GM12878 (cell line): Measurements from ENCODE around the gene WAS. TPM values are rescaled to one million over a fixed set of nuclear protein-coding genes. Genes with fewer than 3 reads are reported as not detected.

Experiments used
- ATAC-seq: fragments of 200-7000 bp; cut with Tn5 transposase; 3 replicates; pipeline ENCODE4 v1.9.1; 2020; ENCODE audit warnings: mild to moderate bottlenecking, moderate library complexity
- BruUV-seq: library from RNA; stranded (reverse); fragments of 400-500 nt; replicated peaks from 2 replicates; lab custom pipeline; 2021; lab: Mats Ljungman, UMichigan
- CTCF ChIA-PET: fragments of 300-600 bp; sonication (Branson Sonifier 250); formaldehyde crosslinking; extraction: SDS; loops from one replicate; lab custom pipeline; 2021; ENCODE audit warnings: inconsistent platforms; lab: Yijun Ruan, JAX
- POLR2A ChIA-PET: fragments of 350-600 bp; formaldehyde crosslinking; extraction: SDS; loops from one replicate; lab custom pipeline; 2021; ENCODE audit warnings: inconsistent platforms; lab: Charles Lee
- RAD21 ChIA-PET: fragments of 300-600 bp; sonication (Branson Sonifier 250); formaldehyde crosslinking; loops from one replicate; lab custom pipeline; 2023; ENCODE audit warnings: antibody characterized with exemption; ENCODE audit not compliant: unreplicated experiment; lab: Charles Lee
- SMC1A ChIA-PET: fragments of 300-600 bp; sonication (Branson Sonifier 250); formaldehyde crosslinking; loops from one replicate; lab custom pipeline; 2023; ENCODE audit not compliant: unreplicated experiment, uncharacterized antibody; lab: Charles Lee
- DNase-seq: peaks from one replicate; pipeline ENCODE4 v3.0.0-alpha.2; 2011; ENCODE audit warnings: low read depth, low spot score
- FAIRE-seq: peaks from 3 replicates; lab custom pipeline; 2011; peaks lifted over from hg19 to GRCh38; lab: Jason Lieb, UNC
- H2AFZ ChIP-seq: 2 replicates; pipeline ENCODE4 v1.6.0; 2011; ENCODE audit warnings: low read depth, low read length, control low read depth; ENCODE audit not compliant: control insufficient read depth
- H3K27ac ChIP-seq: 2 replicates; pipeline ENCODE4 v1.5.1; 2011; ENCODE audit warnings: control low read depth; ENCODE audit not compliant: control insufficient read depth, insufficient read depth
- H3K27me3 ChIP-seq, 2 experiments: replicated peaks in 1 of 2; 2 replicates each; pipeline versions ENCODE4 v1.6.0 to v1.6.1; 2011; ENCODE audit warnings: low read length in 1 of 2; ENCODE audit not compliant: control insufficient read depth in 2 of 2, insufficient read depth in 2 of 2
- H3K36me3 ChIP-seq, 2 experiments: 2 replicates each; pipeline ENCODE4 v1.5.1; 2011; ENCODE audit warnings: low read length in 1 of 2; ENCODE audit not compliant: control insufficient read depth in 2 of 2, insufficient read depth in 2 of 2
- H3K4me1 ChIP-seq: 2 replicates; pipeline ENCODE4 v1.6.1; 2011; ENCODE audit warnings: mild to moderate bottlenecking, low read length, moderate library complexity, mixed read lengths; ENCODE audit not compliant: control insufficient read depth, insufficient read depth
- H3K4me2 ChIP-seq: 2 replicates; pipeline ENCODE4 v1.6.0; 2011; ENCODE audit warnings: control low read depth; ENCODE audit not compliant: control insufficient read depth, insufficient read depth
- H3K4me3 ChIP-seq: fragments of 200-600 bp; sonication (generic); 2 replicates; pipeline ENCODE4 v1.5.1; 2016
- H3K79me2 ChIP-seq: 2 replicates; pipeline ENCODE4 v1.6.0; 2011; ENCODE audit warnings: low read length; ENCODE audit not compliant: control insufficient read depth, insufficient read depth
- H3K9ac ChIP-seq: 2 replicates; pipeline ENCODE4 v1.8.0; 2011; ENCODE audit warnings: low read length, control low read depth, mixed read lengths; ENCODE audit not compliant: control insufficient read depth, insufficient read depth
- H3K9me3 ChIP-seq: replicated peaks from 3 replicates; pipeline ENCODE4 v1.5.1; 2011; ENCODE audit warnings: mild to moderate bottlenecking, low read length; ENCODE audit not compliant: control insufficient read depth, insufficient read depth
- H4K20me1 ChIP-seq: 2 replicates; pipeline ENCODE4 v1.6.0; 2011; ENCODE audit not compliant: control insufficient read depth, insufficient read depth
- ASH2L ChIP-seq: fragments of 300-600, 200-600 bp; sonication (generic); IDR thresholded peaks from 2 replicates; pipeline ENCODE4 v1.6.1; 2017; ENCODE audit warnings: low read depth, mild to moderate bottlenecking, borderline replicate concordance
- BHLHE40 ChIP-seq, 2 experiments: fragments of 450-650 bp in 1 of 2; IDR thresholded peaks; 2 replicates each; pipeline ENCODE4 v1.6.1; 2011 to 2017; ENCODE audit warnings: low read depth in 2 of 2, borderline replicate concordance in 1 of 2, improper control_type of control experiment in 1 of 2, low read length in 1 of 2, mild to moderate bottlenecking in 1 of 2
- EED ChIP-seq: sonication (generic); IDR thresholded peaks from 2 replicates; pipeline ENCODE4 v1.6.1; 2016; ENCODE audit warnings: antibody characterized with exemption, low read depth
- EGR1 ChIP-seq, 2 experiments: IDR thresholded peaks; 1 replicate in 1 of 2; 2 replicates in 1 of 2; pipeline ENCODE4 v1.6.1; 2011 to 2012; ENCODE audit warnings: low read depth in 2 of 2, low read length in 2 of 2, borderline replicate concordance in 1 of 2, mild to moderate bottlenecking in 1 of 2, moderate library complexity in 1 of 2
- GABPA ChIP-seq: IDR thresholded peaks from 2 replicates; pipeline ENCODE4 v1.6.1; 2014; ENCODE audit warnings: antibody characterized with exemption, low read depth, mild to moderate bottlenecking, inconsistent platforms
- HDAC2 ChIP-seq: fragments of 200-600 bp; sonication (generic); IDR thresholded peaks from 2 replicates; pipeline ENCODE4 v1.6.1; 2017
- HDGF ChIP-seq: fragments of 450-650 bp; IDR thresholded peaks from 2 replicates; pipeline ENCODE4 v1.6.1; 2016; ENCODE audit warnings: antibody characterized with exemption
- IRF3 ChIP-seq: fragments of 450-650 bp; IDR thresholded peaks from 2 replicates; pipeline ENCODE4 v1.6.1; 2014; ENCODE audit warnings: mild to moderate bottlenecking
- JUND ChIP-seq: IDR thresholded peaks from 2 replicates; pipeline ENCODE4 v1.6.1; 2012; ENCODE audit warnings: low read depth, mild to moderate bottlenecking, low read length, improper control_type of control experiment, moderate library complexity
- MYC ChIP-seq: IDR thresholded peaks from 2 replicates; pipeline ENCODE4 v1.6.1; 2011; ENCODE audit warnings: mild to moderate bottlenecking, low read length, moderate library complexity, inconsistent platforms; ENCODE audit not compliant: insufficient read depth, insufficient replicate concordance, insufficient read length, severe bottlenecking
- NBN ChIP-seq: fragments of 450-650 bp; IDR thresholded peaks from 2 replicates; pipeline ENCODE4 v1.6.1; 2016
- NFYA ChIP-seq: IDR thresholded peaks from 2 replicates; pipeline ENCODE4 v1.6.1; 2011; ENCODE audit warnings: low read depth, mild to moderate bottlenecking, low read length, improper control_type of control experiment, borderline replicate concordance
- NKRF ChIP-seq: fragments of 450-650 bp; conservative IDR thresholded peaks from 2 replicates; pipeline ENCODE4 v1.6.1; 2017; ENCODE audit warnings: mild to moderate bottlenecking, moderate library complexity
- NR2C1 ChIP-seq: fragments of 450-650 bp; IDR thresholded peaks from 2 replicates; pipeline ENCODE4 v1.6.1; 2017; ENCODE audit warnings: antibody characterized with exemption, mild to moderate bottlenecking, moderate library complexity
- PAX8 ChIP-seq: fragments of 450-650 bp; IDR thresholded peaks from 2 replicates; pipeline ENCODE4 v1.6.1; 2017; ENCODE audit warnings: mild to moderate bottlenecking, moderate library complexity
- RAD51 ChIP-seq: fragments of 450-650 bp; IDR thresholded peaks from 2 replicates; pipeline ENCODE4 v1.6.1; 2016; ENCODE audit warnings: moderate library complexity, mild to moderate bottlenecking, inconsistent platforms
- RCOR1 ChIP-seq: conservative IDR thresholded peaks from 2 replicates; pipeline ENCODE4 v1.6.1; 2012; ENCODE audit warnings: low read depth, low read length, improper control_type of control experiment
- SMAD5 ChIP-seq: IDR thresholded peaks from 2 replicates; pipeline ENCODE4 v1.6.1; 2016; ENCODE audit warnings: antibody characterized with exemption, low read depth
- SREBF1 ChIP-seq: IDR thresholded peaks from 2 replicates; pipeline ENCODE4 v1.6.1; 2012; ENCODE audit warnings: mild to moderate bottlenecking, low read length
- TBL1XR1 ChIP-seq: IDR thresholded peaks from 2 replicates; pipeline ENCODE4 v1.6.1; 2012; ENCODE audit warnings: low read depth, low read length, improper control_type of control experiment
- TCF12 ChIP-seq: IDR thresholded peaks from 2 replicates; pipeline ENCODE4 v1.6.1; 2011; ENCODE audit warnings: low read depth, mild to moderate bottlenecking, low read length
- WGBS: methylation state at CpG from one replicate; pipeline ENCODE4 v1.1.6; 2016; ENCODE audit warnings: low lambda C conversion rate; ENCODE audit not compliant: insufficient replicate concordance, insufficient coverage; ENCODE audit errors: missing lambda C conversion rate; 5-methylcytosine and 5-hydroxymethylcytosine counted together
- in situ Hi-C: fragments of 300-500 bp; cut with MboI; formaldehyde crosslinking; loops from 9 replicates; pipeline ENCODE4 v1.14.3; 2018; ENCODE audit warnings: mixed read lengths
- intact Hi-C: fragments of 100-400 bp; cut with micrococcal nuclease; formaldehyde crosslinking; loops from one replicate; pipeline ENCODE4 v1.14.2; 2022; ENCODE audit not compliant: unreplicated experiment
- polyA plus RNA-seq, 11 experiments: library from polyadenylated mRNA; depleted of rRNA in 4 of 11; unstranded in 6 of 11; stranded (reverse) in 5 of 11; fragments of >200 nt; fragmentation: Nextera tagmentation in 4 of 11; fragmentation: Illumina TruSeq in 1 of 11; extraction: Ambion mirVana in 4 of 11; extraction: Trizol in 1 of 11; gene quantifications; 1 replicate in 1 of 11; 2 replicates in 10 of 11; pipeline versions ENCODE4 v1.2.1 to v1.2.3, GENCODE V29; 2011 to 2016; ENCODE audit warnings: inconsistent platforms in 2 of 11, missing spikeins in 2 of 11, low read depth in 1 of 11
- total RNA-seq, 4 experiments: library from RNA; depleted of rRNA in 3 of 4; stranded (reverse); fragments of >200 nt in 3 of 4; fragmentation: Illumina TruSeq in 1 of 4; extraction: Trizol in 1 of 4; gene quantifications; 2 replicates each; pipeline versions ENCODE4 v1.2.1 to v1.2.3, GENCODE V29; 2013 to 2021
- TF ChIP-seq, protein P1 (sequence below): fragments of 450-650 bp; IDR thresholded peaks from 2 replicates; pipeline ENCODE4 v1.6.1; 2016; ENCODE audit warnings: mild to moderate bottlenecking

WAS gene
- total and polyA plus RNA-seq, 10 of the 15 experiments (the other 5 are each of a cell fraction or from before 2014, with no cell fraction given), result 1.6 to 84.7 (median 23.0) TPM

DNA sequence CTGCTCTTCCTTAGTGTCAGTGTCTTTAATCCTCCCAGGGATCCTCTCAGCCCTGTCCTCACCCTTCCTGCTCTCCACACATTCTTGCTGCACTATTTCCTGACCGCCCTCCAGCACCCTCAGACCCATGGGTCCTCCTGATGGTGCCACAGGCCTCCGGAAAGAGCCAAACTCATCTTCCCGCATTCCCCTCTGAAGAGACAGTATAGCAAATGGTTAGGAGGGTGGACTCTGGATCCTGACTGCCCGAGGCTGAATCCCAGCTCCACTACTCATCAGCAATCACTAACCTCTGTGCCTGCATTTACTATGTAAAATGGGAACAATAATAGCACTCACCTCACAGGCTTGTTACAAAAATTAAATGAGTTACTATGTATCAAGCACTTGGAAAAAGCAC lies 19.1 kb downstream of the WAS start (continued):
- no peak for TF ChIP-seq NR2C1
- no peak for TF ChIP-seq NFYA

DNA sequence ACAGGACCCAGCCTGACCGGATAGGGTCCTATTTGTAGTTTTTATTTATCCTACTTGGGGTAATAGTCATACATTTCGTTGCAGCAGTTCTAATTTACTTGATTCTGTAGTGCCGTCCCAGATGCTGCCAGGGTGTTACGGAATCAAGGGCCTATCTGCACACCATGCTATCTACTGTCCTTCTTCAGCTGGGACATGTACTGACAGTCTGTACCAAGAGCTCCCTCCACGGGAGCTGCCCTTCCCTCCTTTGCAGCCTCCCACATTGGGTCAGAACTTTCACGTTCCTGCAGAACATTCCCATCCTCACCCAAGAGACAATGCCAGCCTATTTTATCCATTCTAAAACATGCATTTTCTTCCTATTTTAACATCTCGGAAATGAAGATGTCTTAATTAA lies 19.6 kb downstream of the WAS start:
- no peak for FAIRE-seq
- Histone ChIP-seq H3K79me2 (peaks cover 2% of the 10 kb centered on the region), H4K20me1 (no peaks in the 10 kb centered on the region; the same call in 1 of the 2 replicates), H3K27me3 (no peaks in the 10 kb centered on the region), H3K4me3 (no peak overlapping the region), H3K4me2 (no peak overlapping the region), H3K9ac (no peak overlapping the region), H3K9me3 (no peaks in the 10 kb centered on the region), H3K36me3 (peaks cover 4 to 9% of the 10 kb centered on the region in 2 experiments; a peak in 2 of 4 replicates), H2AFZ (no peak overlapping the region), H3K4me1 (no peaks in the 10 kb centered on the region), H3K27ac (no peak overlapping the region)
- ATAC-seq, result no peak
- ChIA-PET POLR2A (no interaction called here), RAD21 (no interaction called here), SMC1A (no interaction called here), CTCF (no interaction called here)
- WGBS, result 51% methylated on average over 7 of the region's 7 CpGs
- in situ Hi-C loops, result no loop called here
- no peak for TF ChIP-seq TCF12
- TF ChIP-seq NKRF, result no peak
- no peak for TF ChIP-seq TBL1XR1
- TF ChIP-seq RCOR1, result no peak
- no peak for TF ChIP-seq HDGF
- TF ChIP-seq SREBF1, result no peak
- no peak for TF ChIP-seq BHLHE40 (IDR thresholded peaks at IDR 0.05; ENCODE audit: borderline replicate concordance in 1 of 2, low read depth in 2 of 2, low read length in 1 of 2)
- no peak for TF ChIP-seq RAD51
- no peak for TF ChIP-seq MYC
- no peak for TF ChIP-seq HDAC2
- TF ChIP-seq ASH2L, result no peak
- no peak for TF ChIP-seq EGR1 (IDR thresholded peaks at IDR 0.05; ENCODE audit: borderline replicate concordance in 1 of 2, low read depth in 2 of 2, low read length in 2 of 2)
- no peak for TF ChIP-seq IRF3
- no peak for TF ChIP-seq GABPA
- TF ChIP-seq EED, result no peak
- TF ChIP-seq, protein P1, sequence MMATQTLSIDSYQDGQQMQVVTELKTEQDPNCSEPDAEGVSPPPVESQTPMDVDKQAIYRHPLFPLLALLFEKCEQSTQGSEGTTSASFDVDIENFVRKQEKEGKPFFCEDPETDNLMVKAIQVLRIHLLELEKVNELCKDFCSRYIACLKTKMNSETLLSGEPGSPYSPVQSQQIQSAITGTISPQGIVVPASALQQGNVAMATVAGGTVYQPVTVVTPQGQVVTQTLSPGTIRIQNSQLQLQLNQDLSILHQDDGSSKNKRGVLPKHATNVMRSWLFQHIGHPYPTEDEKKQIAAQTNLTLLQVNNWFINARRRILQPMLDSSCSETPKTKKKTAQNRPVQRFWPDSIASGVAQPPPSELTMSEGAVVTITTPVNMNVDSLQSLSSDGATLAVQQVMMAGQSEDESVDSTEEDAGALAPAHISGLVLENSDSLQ, result no peak
- TF ChIP-seq PAX8, result no peak
- no peak for TF ChIP-seq NBN
- no peak for TF ChIP-seq JUND
- no peak for TF ChIP-seq SMAD5
- BruUV-seq, result no TSS peak
- DNase-seq, result no peak
- intact Hi-C loops, result no loop called here
